Measurements from ENCODE around the gene HCAR2. TPM values are rescaled to one million over a fixed set of nuclear protein-coding genes. Genes with fewer than 3 reads are reported as not detected.

The HCAR2 gene
- total RNA-seq, 1 experiment from 2014 or later, result not detected

- no peaks in the 10 kb centered on the region for H3K27me3 ChIP-seq (ENCODE audit: insufficient read depth, low read length)
- no peak overlapping the region for H3K9ac ChIP-seq (ENCODE audit: low read length)
- ATAC-seq, result no peak
- RAD21 ChIA-PET (ENCODE audit: low non-redundant PET in 1 of 2, low total read pairs in 2 of 2, uncharacterized antibody in 2 of 2, unreplicated experiment in 2 of 2), result no interaction called here
- no peaks in the 10 kb centered on the region for H3K79me2 ChIP-seq (ENCODE audit: insufficient read depth, low read length)
- H3K4me1 ChIP-seq (ENCODE audit: control insufficient read depth in 1 of 2, insufficient read depth in 2 of 2, low read length in 2 of 2), result no peaks in the 10 kb centered on the region
- CTCF ChIA-PET, result interaction anchor here (1.5 kb wide), 1 partner anchor 17 kb away, joined by 3 read pairs; no protein-coding TSS in a partner anchor
- BruUV-seq (replicated peaks), result no TSS peak
- DNase-seq (ENCODE audit: low read depth, low spot score), result no peak
- TF ChIP-seq EZH2 (IDR thresholded peaks at IDR 0.05), result no peak
- TF ChIP-seq, protein P1, sequence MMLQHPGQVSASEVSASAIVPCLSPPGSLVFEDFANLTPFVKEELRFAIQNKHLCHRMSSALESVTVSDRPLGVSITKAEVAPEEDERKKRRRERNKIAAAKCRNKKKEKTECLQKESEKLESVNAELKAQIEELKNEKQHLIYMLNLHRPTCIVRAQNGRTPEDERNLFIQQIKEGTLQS (IDR thresholded peaks at IDR 0.05), result no peak
- TF ChIP-seq RAD21 (IDR thresholded peaks at IDR 0.05; ENCODE audit: low read depth), result no peak
- no peak for TF ChIP-seq POLR2AphosphoS5 (IDR thresholded peaks at IDR 0.05; ENCODE audit: low read depth, low read length)
- TF ChIP-seq SRF (IDR thresholded peaks at IDR 0.05; ENCODE audit: low read depth), result no peak
- TF ChIP-seq ZNF274 (IDR thresholded peaks at IDR 0.05; ENCODE audit: low read depth, low read length), result no peak
- TF ChIP-seq EZH2phosphoT487 (IDR thresholded peaks at IDR 0.05; ENCODE audit: borderline replicate concordance), result no peak
- no peak for TF ChIP-seq POLR2A (IDR thresholded peaks at IDR 0.05; ENCODE audit: borderline replicate concordance, extremely low read depth, insufficient read depth, insufficient read length)
- no peak for TF ChIP-seq SP1 (IDR thresholded peaks at IDR 0.05; ENCODE audit: low read depth)
- TF ChIP-seq, protein P2, sequence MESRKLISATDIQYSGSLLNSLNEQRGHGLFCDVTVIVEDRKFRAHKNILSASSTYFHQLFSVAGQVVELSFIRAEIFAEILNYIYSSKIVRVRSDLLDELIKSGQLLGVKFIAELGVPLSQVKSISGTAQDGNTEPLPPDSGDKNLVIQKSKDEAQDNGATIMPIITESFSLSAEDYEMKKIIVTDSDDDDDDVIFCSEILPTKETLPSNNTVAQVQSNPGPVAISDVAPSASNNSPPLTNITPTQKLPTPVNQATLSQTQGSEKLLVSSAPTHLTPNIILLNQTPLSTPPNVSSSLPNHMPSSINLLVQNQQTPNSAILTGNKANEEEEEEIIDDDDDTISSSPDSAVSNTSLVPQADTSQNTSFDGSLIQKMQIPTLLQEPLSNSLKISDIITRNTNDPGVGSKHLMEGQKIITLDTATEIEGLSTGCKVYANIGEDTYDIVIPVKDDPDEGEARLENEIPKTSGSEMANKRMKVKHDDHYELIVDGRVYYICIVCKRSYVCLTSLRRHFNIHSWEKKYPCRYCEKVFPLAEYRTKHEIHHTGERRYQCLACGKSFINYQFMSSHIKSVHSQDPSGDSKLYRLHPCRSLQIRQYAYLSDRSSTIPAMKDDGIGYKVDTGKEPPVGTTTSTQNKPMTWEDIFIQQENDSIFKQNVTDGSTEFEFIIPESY (IDR thresholded peaks at IDR 0.05; ENCODE audit: extremely low read depth, insufficient replicate concordance, low read length), result no peak
- TF ChIP-seq ZFX (IDR thresholded peaks at IDR 0.05), result no peak
- TF ChIP-seq YY1 (IDR thresholded peaks at IDR 0.05; ENCODE audit: extremely low read depth, insufficient replicate concordance, low read depth, low read length), result no peak
- TF ChIP-seq, protein P3, sequence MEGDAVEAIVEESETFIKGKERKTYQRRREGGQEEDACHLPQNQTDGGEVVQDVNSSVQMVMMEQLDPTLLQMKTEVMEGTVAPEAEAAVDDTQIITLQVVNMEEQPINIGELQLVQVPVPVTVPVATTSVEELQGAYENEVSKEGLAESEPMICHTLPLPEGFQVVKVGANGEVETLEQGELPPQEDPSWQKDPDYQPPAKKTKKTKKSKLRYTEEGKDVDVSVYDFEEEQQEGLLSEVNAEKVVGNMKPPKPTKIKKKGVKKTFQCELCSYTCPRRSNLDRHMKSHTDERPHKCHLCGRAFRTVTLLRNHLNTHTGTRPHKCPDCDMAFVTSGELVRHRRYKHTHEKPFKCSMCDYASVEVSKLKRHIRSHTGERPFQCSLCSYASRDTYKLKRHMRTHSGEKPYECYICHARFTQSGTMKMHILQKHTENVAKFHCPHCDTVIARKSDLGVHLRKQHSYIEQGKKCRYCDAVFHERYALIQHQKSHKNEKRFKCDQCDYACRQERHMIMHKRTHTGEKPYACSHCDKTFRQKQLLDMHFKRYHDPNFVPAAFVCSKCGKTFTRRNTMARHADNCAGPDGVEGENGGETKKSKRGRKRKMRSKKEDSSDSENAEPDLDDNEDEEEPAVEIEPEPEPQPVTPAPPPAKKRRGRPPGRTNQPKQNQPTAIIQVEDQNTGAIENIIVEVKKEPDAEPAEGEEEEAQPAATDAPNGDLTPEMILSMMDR (IDR thresholded peaks at IDR 0.05 in 2 of 3, conservative IDR thresholded peaks at IDR 0.05 in 1 of 3; ENCODE audit: borderline replicate concordance in 1 of 3, insufficient read depth in 1 of 3, low read depth in 2 of 3, low read length in 2 of 3), result no peak
- TF ChIP-seq TCF7L2 (IDR thresholded peaks at IDR 0.05; ENCODE audit: borderline replicate concordance, extremely low read depth, insufficient read depth, insufficient read length), result no peak
- no peak for TF ChIP-seq SIN3A (IDR thresholded peaks at IDR 0.05; ENCODE audit: low read depth)
- no peak overlapping the region for H2AFZ ChIP-seq (ENCODE audit: low read depth, low read length, poor library complexity, severe bottlenecking)
- no peaks in the 10 kb centered on the region for H3K36me3 ChIP-seq (ENCODE audit: control insufficient read depth in 1 of 2, insufficient read depth in 2 of 2, low read length in 2 of 2)
- intact Hi-C loops (cut with micrococcal nuclease), result no loop called here
- no peak overlapping the region for H3K4me3 ChIP-seq (replicated peaks in 1 of 2; ENCODE audit: low read depth in 1 of 2, low read length in 2 of 2)
- H3K9me2 ChIP-seq (ENCODE audit: insufficient read depth), result no peaks in the 10 kb centered on the region
- no peaks in the 10 kb centered on the region for H4K20me1 ChIP-seq (ENCODE audit: insufficient read depth)
- POLR2A ChIA-PET, result no interaction called here
- no peaks in the 10 kb centered on the region for H3K9me3 ChIP-seq (ENCODE audit: control insufficient read depth in 1 of 2, insufficient read depth in 1 of 2, low read depth in 1 of 2, low read length in 2 of 2)
- no peak overlapping the region for H3K27ac ChIP-seq (ENCODE audit: low read depth, low read length)
- no peak overlapping the region for H3K4me2 ChIP-seq (ENCODE audit: low read length)
Measured at GRCh38 chr12:122661938-122662337, 41.2 kb downstream of the HCAR2 start.

Measured in HCT116 (cell line).